Astrocyte of the spinal cord (primary cell): ENCODE results near the gene TSTD1.
A peak's percentile ranks its signal among the peaks of the same experiment; 100 is the strongest.
"Not testable (repeated sequence)": the region's sequence is repeated elsewhere in the genome, so short reads cannot be mapped to it uniquely, and the experiment has no call there.

Source experiments
- DNase-seq: peaks from one replicate; pipeline ENCODE4 v3.0.0; 2011; ENCODE audit warnings: low read depth, low spot score
- H3K4me3 ChIP-seq: 2 replicates; pipeline ENCODE4 v1.5.1; 2011; ENCODE audit warnings: low read depth, mild to moderate bottlenecking, low read length, moderate library complexity
- in situ Hi-C: cut with HindIII; loops from 2 replicates; pipeline ENCODE4 v1.10.0; 2017; ENCODE audit warnings: low sequenced_read_pairs
- TF ChIP-seq, protein P1 (sequence below): IDR thresholded peaks from 2 replicates; pipeline ENCODE4 v1.5.1; 2012; ENCODE audit warnings: low read depth, mild to moderate bottlenecking, low read length, inconsistent platforms

The TSTD1 gene

GRCh38 chr1:161037661-161038522, 872 bp downstream of the TSTD1 start:
- TF ChIP-seq, protein P1, sequence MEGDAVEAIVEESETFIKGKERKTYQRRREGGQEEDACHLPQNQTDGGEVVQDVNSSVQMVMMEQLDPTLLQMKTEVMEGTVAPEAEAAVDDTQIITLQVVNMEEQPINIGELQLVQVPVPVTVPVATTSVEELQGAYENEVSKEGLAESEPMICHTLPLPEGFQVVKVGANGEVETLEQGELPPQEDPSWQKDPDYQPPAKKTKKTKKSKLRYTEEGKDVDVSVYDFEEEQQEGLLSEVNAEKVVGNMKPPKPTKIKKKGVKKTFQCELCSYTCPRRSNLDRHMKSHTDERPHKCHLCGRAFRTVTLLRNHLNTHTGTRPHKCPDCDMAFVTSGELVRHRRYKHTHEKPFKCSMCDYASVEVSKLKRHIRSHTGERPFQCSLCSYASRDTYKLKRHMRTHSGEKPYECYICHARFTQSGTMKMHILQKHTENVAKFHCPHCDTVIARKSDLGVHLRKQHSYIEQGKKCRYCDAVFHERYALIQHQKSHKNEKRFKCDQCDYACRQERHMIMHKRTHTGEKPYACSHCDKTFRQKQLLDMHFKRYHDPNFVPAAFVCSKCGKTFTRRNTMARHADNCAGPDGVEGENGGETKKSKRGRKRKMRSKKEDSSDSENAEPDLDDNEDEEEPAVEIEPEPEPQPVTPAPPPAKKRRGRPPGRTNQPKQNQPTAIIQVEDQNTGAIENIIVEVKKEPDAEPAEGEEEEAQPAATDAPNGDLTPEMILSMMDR = no peak
- peak overlapping the region; percentile 39 for H3K4me3 ChIP-seq
- DNase-seq = no peak
- in situ Hi-C loops = loop anchor here (25.0 kb wide), 1 partner anchor 99 kb away; the partner anchor contains the start of gene DEDD

GRCh38 chr1:161033751-161034150, 5.0 kb downstream of the TSTD1 start:
- no peak for DNase-seq
- in situ Hi-C loops = loop anchor here (25.0 kb wide), 1 partner anchor 104 kb away; the partner anchor contains the start of gene DEDD
- no peak overlapping the region for H3K4me3 ChIP-seq
- TF ChIP-seq, protein P1 = no peak

DNA sequence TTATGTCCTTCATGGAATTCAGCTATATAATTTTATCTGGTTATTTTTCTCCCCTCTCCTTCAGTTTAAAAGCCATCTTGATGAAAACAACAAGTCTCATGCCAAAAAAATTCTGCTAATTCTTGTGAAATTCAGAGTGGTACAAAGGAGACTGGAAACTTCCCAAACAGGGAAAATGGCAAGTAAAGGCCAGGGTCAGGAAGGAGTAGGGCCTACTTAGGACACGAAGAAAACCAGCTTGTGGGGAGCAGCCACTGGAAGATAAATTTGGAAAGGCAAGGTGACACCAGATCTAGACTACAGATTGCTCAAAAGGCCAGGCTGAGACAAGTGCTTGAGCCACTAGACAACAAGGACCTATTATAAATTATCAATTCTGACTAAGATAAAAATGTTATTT, 6.4 kb downstream of the TSTD1 start:
- in situ Hi-C loops = loop anchor here (25.0 kb wide), 1 partner anchor 105 kb away; the partner anchor contains the start of gene DEDD
- no peak overlapping the region for H3K4me3 ChIP-seq
- TF ChIP-seq, protein P1 = no peak
- DNase-seq = no peak

GRCh38 chr1:161031874-161032273, 6.9 kb downstream of the TSTD1 start:
- TF ChIP-seq, protein P1 = no peak
- in situ Hi-C loops = loop anchor here (25.0 kb wide), 1 partner anchor 105 kb away; the partner anchor contains the start of gene DEDD

GRCh38 chr1:161029466-161029865, 9.3 kb downstream of the TSTD1 start:
- H3K4me3 ChIP-seq, DNase-seq: not testable (repeated sequence)
- in situ Hi-C loops = loop anchor here (25.0 kb wide), 1 partner anchor 108 kb away; the partner anchor contains the start of gene DEDD

More at GRCh38 chr1:161031874-161032273, 6.9 kb downstream of the TSTD1 start:
- H3K4me3 ChIP-seq = no peak overlapping the region
- DNase-seq = no peak

- in situ Hi-C loops = loop anchor here (25.0 kb wide), 1 partner anchor 110 kb away; the partner anchor contains the start of gene DEDD
- not testable (repeated sequence) for H3K4me3 ChIP-seq, DNase-seq
Measured at GRCh38 chr1:161026954-161027353, 11.8 kb downstream of the TSTD1 start.

DNA sequence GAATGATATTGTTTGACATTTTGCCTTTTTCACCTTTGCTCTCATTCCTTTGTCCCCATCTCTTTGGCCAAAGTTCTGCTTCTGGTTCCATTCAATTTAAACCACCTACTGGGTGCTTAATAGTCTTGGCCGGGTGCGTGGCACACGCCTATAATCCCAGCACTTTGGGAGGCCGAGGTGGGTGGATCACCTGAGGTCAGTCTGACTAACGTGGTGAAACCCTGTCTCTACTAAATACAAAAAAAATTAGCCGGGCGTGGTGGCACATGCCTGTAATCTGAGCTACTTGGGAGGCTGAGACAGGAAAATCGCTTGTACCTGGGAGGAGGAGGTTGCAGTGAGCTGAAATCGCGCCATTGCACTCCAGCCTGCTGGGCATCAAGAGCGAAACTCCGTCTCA, 16.3 kb downstream of the TSTD1 start:
- DNase-seq, in situ Hi-C loops, H3K4me3 ChIP-seq: not testable (repeated sequence)

GRCh38 chr1:161021970-161022353, 16.8 kb downstream of the TSTD1 start:
- no peak overlapping the region for H3K4me3 ChIP-seq
- in situ Hi-C loops = no loop called here

More at GRCh38 chr1:161021970-161022353, 16.8 kb downstream of the TSTD1 start:
- DNase-seq = no peak
- TF ChIP-seq, protein P1 = no peak
